Head of caudate nucleus (tissue), 42 donors: ENCODE data around the gene NFATC1.

Experiments
- DNase-seq, 42 donors: peaks; one replicate each; pipeline versions ENCODE4 v3.0.0 to v3.0.0-alpha.2; 2020 to 2021; ENCODE audit warnings: mixed read lengths in 7 of 42
- intact Hi-C: fragments of 100-400 bp; cut with DNase I; formaldehyde crosslinking; loops from one replicate; pipeline ENCODE4 v1.15.0; 2022

The NFATC1 gene

GRCh38 chr18:79574938-79575525 is 179.3 kb downstream of the NFATC1 start:
- peak in 20 of 42 donors; percentile 1 to 34 (median 8) for DNase-seq
- intact Hi-C loops, result no loop called here

DNA sequence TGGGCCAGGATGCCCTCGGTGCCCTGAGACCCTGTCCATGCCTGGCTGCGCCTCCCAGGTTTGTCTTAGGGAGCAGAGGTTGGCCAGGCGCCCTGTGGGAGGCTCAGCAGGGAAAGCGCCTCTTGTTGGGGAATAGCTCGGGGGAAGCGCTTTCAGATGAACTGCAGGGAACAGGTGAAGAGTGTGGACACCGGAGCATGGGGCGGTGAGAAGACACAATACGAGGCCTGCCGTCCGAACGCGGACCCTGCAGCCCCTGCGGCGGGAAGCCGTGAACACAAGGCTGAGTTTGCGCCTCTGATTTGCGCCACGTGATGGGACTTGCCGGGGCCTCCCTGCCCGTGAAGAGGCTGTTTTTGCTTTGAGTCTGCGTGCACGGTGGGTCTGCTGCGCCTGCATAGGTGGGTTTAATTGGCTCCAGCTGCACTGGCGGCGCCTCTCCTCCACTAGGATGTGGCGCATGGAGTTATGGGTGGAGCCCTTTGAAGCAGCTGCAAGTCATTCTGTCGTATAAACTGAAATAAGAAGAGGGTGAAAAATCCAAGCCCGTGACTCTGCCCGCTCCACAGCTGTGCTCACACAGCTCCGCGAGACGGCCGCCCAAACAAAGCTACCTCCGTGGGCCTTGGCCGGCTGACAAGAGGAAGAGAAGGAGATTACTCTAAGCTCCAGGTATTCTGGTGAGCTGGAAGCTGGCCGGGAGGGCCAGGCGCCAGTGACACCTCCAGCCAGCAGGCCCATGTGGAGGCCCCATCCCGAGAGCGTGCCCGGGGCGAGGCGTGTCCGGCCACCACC is 180.4 kb downstream of the NFATC1 start:
- peak in 28 of 42 donors; percentile 3 to 51 (median 30) for DNase-seq
- intact Hi-C loops, result no loop called here

DNA sequence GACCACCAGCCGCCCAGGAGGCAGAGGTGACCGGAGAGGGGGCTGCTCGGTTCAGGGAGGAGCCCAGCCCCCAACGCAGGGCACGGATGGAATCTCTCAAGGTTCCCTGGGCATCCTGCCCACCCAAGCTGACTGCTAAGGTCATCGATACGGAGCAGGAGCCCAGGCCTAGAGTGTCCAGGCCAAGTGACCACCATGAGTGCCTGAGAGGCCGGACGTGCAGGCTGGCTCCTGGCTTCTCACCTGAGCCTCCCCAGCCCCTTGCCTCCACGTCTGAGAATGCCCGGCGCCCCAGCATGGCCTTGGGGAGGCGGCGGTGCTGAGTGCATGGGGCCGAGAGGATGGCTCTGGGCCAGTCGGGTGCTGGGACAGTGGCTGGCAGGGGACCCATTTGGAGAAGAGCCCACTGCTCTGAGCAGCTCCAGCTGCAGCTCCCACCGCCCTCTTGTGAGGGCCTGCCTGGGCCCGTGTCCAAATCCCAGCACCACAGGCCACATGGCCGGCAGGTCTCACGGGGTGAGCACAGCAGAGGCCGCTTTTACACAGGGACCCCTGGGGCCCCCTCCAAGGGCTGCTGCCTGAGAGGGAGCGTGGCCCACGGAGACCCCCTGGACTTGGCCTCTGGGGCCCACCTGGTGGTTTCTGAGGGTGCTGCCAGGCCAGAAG is 181.1 kb downstream of the NFATC1 start:
- DNase-seq, result peak; percentile 80 to 96 (median 91)
- intact Hi-C loops, result no loop called here

- intact Hi-C loops, result no loop called here
Measured at GRCh38 chr18:79577451-79578395, 182.0 kb downstream of the NFATC1 start.

DNA sequence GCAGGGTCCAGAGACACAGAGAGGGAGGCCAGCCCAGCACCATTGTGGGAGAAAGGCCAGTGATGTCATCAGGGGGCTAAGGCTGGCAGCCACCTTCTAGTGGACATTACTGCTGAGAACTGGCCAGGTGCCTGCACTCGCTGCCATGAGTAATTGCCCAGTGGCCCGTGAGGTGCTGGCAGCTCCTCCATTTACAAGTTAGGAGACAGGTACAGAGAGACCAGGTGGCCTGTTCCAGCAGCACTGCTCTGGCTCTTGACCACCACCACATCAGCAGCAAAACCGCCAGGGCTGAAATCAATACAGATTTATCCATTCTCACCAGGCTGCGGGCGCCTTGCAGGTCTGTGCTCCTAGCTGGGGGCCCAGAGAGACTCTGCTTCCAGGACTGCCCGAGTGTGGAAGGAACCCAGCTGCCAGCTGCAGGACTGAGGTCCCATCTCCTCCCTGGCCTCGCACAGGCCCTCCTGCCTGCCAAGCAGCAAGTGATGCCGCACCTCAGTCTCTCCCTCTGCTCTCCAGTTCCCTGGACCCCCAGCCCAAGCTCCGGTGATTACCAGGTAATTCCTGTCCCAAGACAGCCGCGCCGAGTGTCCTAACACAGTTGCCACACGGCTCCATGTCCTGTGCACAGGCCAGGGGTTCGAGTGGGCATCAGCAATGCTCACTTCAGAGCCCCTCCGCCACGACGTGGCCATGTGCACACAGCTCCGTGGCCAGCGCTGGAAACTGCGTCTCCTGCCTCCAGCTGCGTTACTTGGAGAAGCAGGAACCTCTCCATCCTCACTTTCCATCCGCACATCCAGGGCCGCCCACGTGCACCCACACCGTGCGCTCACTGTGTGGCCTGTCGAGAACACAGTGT is 182.9 kb downstream of the NFATC1 start:
- intact Hi-C loops, result no loop called here
- DNase-seq, result peak in 11 of 42 donors; percentile 3 to 43 (median 17)

More at GRCh38 chr18:79577451-79578395, 182.0 kb downstream of the NFATC1 start:
- peak in 13 of 42 donors; percentile 10 to 42 (median 30) for DNase-seq
